ENCODE results near the gene AOAH.
"Not testable (repeated sequence)": the region's sequence is repeated elsewhere in the genome, so short reads cannot be mapped to it uniquely, and the experiment has no call there.

The AOAH gene

GRCh38 chr7:36654436-36654835, 69.9 kb downstream of the AOAH start:
- DNase-seq: no peak

GRCh38 chr7:36653663-36654355, 70.5 kb downstream of the AOAH start:
- DNase-seq: no peak

GRCh38 chr7:36653008-36653662, 71.2 kb downstream of the AOAH start:
- DNase-seq: no peak

- no peak for DNase-seq
Observed at GRCh38 chr7:36652431-36652830, 71.9 kb downstream of the AOAH start.

- no peak for DNase-seq
Observed at GRCh38 chr7:36651404-36651803, 72.9 kb downstream of the AOAH start.

GRCh38 chr7:36650766-36651312, 73.5 kb downstream of the AOAH start:
- DNase-seq: no peak

GRCh38 chr7:36650320-36650719, 74.0 kb downstream of the AOAH start:
- no peak for DNase-seq

GRCh38 chr7:36649319-36649718, 75.0 kb downstream of the AOAH start:
- DNase-seq: not testable (repeated sequence)

- DNase-seq: no peak
Observed at GRCh38 chr7:36648441-36648840, 75.9 kb downstream of the AOAH start.

- DNase-seq: no peak
Observed at GRCh38 chr7:36644625-36645422, 79.5 kb downstream of the AOAH start.

- no peak for DNase-seq
Observed at GRCh38 chr7:36642414-36642813, 81.9 kb downstream of the AOAH start.

GRCh38 chr7:36642010-36642409, 82.3 kb downstream of the AOAH start:
- DNase-seq: no peak

GRCh38 chr7:36640682-36641081, 83.6 kb downstream of the AOAH start:
- DNase-seq: no peak

- DNase-seq: peak; percentile 23 to 32
Observed at GRCh38 chr7:36639826-36640225, 84.5 kb downstream of the AOAH start.

- DNase-seq: no peak
Observed at GRCh38 chr7:36638586-36639263, 85.6 kb downstream of the AOAH start.

GRCh38 chr7:36638140-36638539, 86.2 kb downstream of the AOAH start:
- DNase-seq: no peak

- DNase-seq: no peak
Observed at GRCh38 chr7:36637417-36637816, 86.9 kb downstream of the AOAH start.

- DNase-seq: no peak
Observed at GRCh38 chr7:36636126-36636525, 88.2 kb downstream of the AOAH start.

- DNase-seq: no peak
Observed at GRCh38 chr7:36635091-36635490, 89.2 kb downstream of the AOAH start.

- DNase-seq: no peak
Observed at GRCh38 chr7:36633377-36633776, 90.9 kb downstream of the AOAH start.

- DNase-seq: no peak
Observed at GRCh38 chr7:36630112-36630650, 94.1 kb downstream of the AOAH start.

GRCh38 chr7:36629351-36629750, 94.9 kb downstream of the AOAH start:
- DNase-seq: no peak

GRCh38 chr7:36627836-36628235, 96.5 kb downstream of the AOAH start:
- no peak for DNase-seq

All from activated CD4-positive, alpha-beta T cell treated with anti-CD3 and anti-CD28 coated beads, Interleukin-2, amount 50 U/mL, for 48 hours (primary cell).